T1000 (cell line): Measurements from ENCODE around the gene WASHC4.

Experiments
- DNase-seq: peaks from one replicate; lab custom pipeline; 2025; ENCODE audit warnings: mixed read lengths; lab: John Stamatoyannopoulos, UW

The WASHC4 gene

GRCh38 chr12:105205322-105206048 lies 98.0 kb downstream of the WASHC4 start:
- DNase-seq = no peak

GRCh38 chr12:105206686-105207374 lies 99.3 kb downstream of the WASHC4 start:
- no peak for DNase-seq

- no peak for DNase-seq
Measured at GRCh38 chr12:105209091-105209490, 101.6 kb downstream of the WASHC4 start.

GRCh38 chr12:105212438-105212837 lies 104.9 kb downstream of the WASHC4 start:
- no peak for DNase-seq

- DNase-seq = no peak
Measured at GRCh38 chr12:105214148-105214547, 106.6 kb downstream of the WASHC4 start.

- no peak for DNase-seq
Measured at GRCh38 chr12:105214670-105215375, 107.3 kb downstream of the WASHC4 start.

- DNase-seq = no peak
Measured at GRCh38 chr12:105218434-105218833, 110.9 kb downstream of the WASHC4 start.
